Astrocyte (in vitro differentiated cells and primary cell): ENCODE measurements around the gene BANK1. TPM values are rescaled to one million over a fixed set of nuclear protein-coding genes. Genes with fewer than 3 reads are reported as not detected.

ENCODE experiments used
- DNase-seq: peaks from one replicate; pipeline ENCODE4 v3.0.0-alpha.2; 2010; ENCODE audit warnings: low read depth
- FAIRE-seq: peaks from 2 replicates; lab custom pipeline; 2011; peaks lifted over from hg19 to GRCh38; lab: Jason Lieb, UNC
- H2AFZ ChIP-seq: 2 replicates; pipeline ENCODE4 v1.6.0; 2012; ENCODE audit warnings: low read depth, low read length, inconsistent platforms
- H3K27ac ChIP-seq: 2 replicates; pipeline ENCODE4 v1.5.1; 2011; ENCODE audit warnings: low read depth, low read length, inconsistent platforms
- H3K27me3 ChIP-seq: 2 replicates; pipeline ENCODE4 v1.6.0; 2011; ENCODE audit warnings: low read length, inconsistent platforms; ENCODE audit not compliant: insufficient read depth
- H3K36me3 ChIP-seq: 2 replicates; pipeline ENCODE4 v1.5.1; 2011; ENCODE audit warnings: low read length, inconsistent platforms; ENCODE audit not compliant: insufficient read depth
- H3K4me1 ChIP-seq: 2 replicates; pipeline ENCODE4 v1.5.1; 2011; ENCODE audit warnings: low read length, inconsistent platforms; ENCODE audit not compliant: insufficient read depth
- H3K4me2 ChIP-seq: 2 replicates; pipeline ENCODE4 v1.6.0; 2012; ENCODE audit warnings: low read length, inconsistent platforms
- H3K4me3 ChIP-seq: 2 replicates; pipeline ENCODE4 v1.5.1; 2011; ENCODE audit warnings: low read depth, mild to moderate bottlenecking, low read length, inconsistent platforms; ENCODE audit not compliant: insufficient read depth
- H3K79me2 ChIP-seq: 2 replicates; pipeline ENCODE4 v1.6.0; 2012; ENCODE audit warnings: mild to moderate bottlenecking, low read length, inconsistent platforms; ENCODE audit not compliant: insufficient read depth
- H3K9ac ChIP-seq: 2 replicates; pipeline ENCODE4 v1.6.0; 2012; ENCODE audit warnings: mild to moderate bottlenecking, low read length, inconsistent platforms
- H3K9me3 ChIP-seq: 2 replicates; pipeline ENCODE4 v1.5.1; 2012; ENCODE audit warnings: low read depth, mild to moderate bottlenecking, low read length, inconsistent platforms; ENCODE audit not compliant: insufficient read depth
- H4K20me1 ChIP-seq: 2 replicates; pipeline ENCODE4 v1.6.0; 2012; ENCODE audit warnings: low read length, inconsistent platforms; ENCODE audit not compliant: insufficient read depth
- H3K27ac Mint-ChIP-seq: one replicate; pipeline ENCODE4 v1.8.0; 2021; ENCODE audit warnings: mild to moderate bottlenecking, mixed read lengths; ENCODE audit not compliant: unreplicated experiment
- H3K27me3 Mint-ChIP-seq: one replicate; pipeline ENCODE4 v1.8.0; 2021; ENCODE audit warnings: low read depth, mixed read lengths; ENCODE audit not compliant: unreplicated experiment
- H3K36me3 Mint-ChIP-seq: one replicate; pipeline ENCODE4 v1.8.0; 2021; ENCODE audit warnings: low read depth, mixed read lengths; ENCODE audit not compliant: unreplicated experiment
- H3K4me1 Mint-ChIP-seq: one replicate; pipeline ENCODE4 v1.8.0; 2021; ENCODE audit warnings: low read depth, mixed read lengths; ENCODE audit not compliant: unreplicated experiment
- H3K4me3 Mint-ChIP-seq: one replicate; pipeline ENCODE4 v1.8.0; 2021; ENCODE audit warnings: mild to moderate bottlenecking, moderate library complexity, mixed read lengths; ENCODE audit not compliant: unreplicated experiment
- H3K9me3 Mint-ChIP-seq: one replicate; pipeline ENCODE4 v1.8.0; 2021; ENCODE audit warnings: mild to moderate bottlenecking, mixed read lengths; ENCODE audit not compliant: unreplicated experiment
- CTCF ChIP-seq: IDR thresholded peaks from 2 replicates; pipeline ENCODE4 v1.5.1; 2011; ENCODE audit warnings: low read depth, mild to moderate bottlenecking, inconsistent platforms, low read length, moderate library complexity; ENCODE audit not compliant: insufficient read depth
- EZH2 ChIP-seq: IDR thresholded peaks from 2 replicates; pipeline ENCODE4 v1.6.1; 2012; ENCODE audit warnings: mild to moderate bottlenecking, low read length, inconsistent platforms; ENCODE audit not compliant: insufficient read depth
- total RNA-seq: library from RNA; stranded (reverse); gene quantifications from 2 replicates; pipeline ENCODE4 v1.2.1, GENCODE V29; 2021

The BANK1 gene
- total RNA-seq, 1 donor from 2014 or later: 1.3 TPM

DNA sequence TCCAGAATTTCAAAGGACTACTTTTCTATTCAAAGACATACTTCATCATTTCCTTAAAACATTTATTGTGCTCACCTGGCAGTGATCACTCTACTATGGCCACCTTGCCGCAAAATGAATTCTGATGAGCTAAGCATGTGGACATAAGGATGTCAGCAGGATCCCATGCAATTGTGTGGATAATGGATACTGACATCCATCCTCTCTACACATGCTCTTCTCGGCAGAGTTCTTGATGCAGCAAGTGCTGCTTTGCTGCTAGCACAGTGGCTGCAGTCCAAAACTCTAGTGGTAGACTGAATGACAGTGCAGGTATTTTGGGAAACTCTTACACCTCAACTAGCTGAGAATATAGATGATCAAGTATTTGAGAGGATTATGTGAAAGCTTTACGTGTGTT lies 168.0 kb downstream of the BANK1 start:
- no peak for FAIRE-seq
- H3K4me1 ChIP-seq: peaks cover 12% of the 10 kb centered on the region
- TF ChIP-seq EZH2 (no peak), CTCF (no peak)
- H3K4me2 ChIP-seq: no peak overlapping the region
- no peak overlapping the region for H3K27ac Mint-ChIP-seq
- H3K4me1 Mint-ChIP-seq: peaks cover 37% of the 10 kb centered on the region
- H3K36me3 ChIP-seq: no peaks in the 10 kb centered on the region
- H3K36me3 Mint-ChIP-seq: no peaks in the 10 kb centered on the region
- H3K9me3 Mint-ChIP-seq: peaks cover 3% of the 10 kb centered on the region
- no peak overlapping the region for H3K4me3 Mint-ChIP-seq
- H3K9me3 ChIP-seq: no peaks in the 10 kb centered on the region
- H3K4me3 ChIP-seq: no peak overlapping the region
- no peak overlapping the region for H3K27ac ChIP-seq
- no peak for DNase-seq
- no peaks in the 10 kb centered on the region for H3K79me2 ChIP-seq
- no peaks in the 10 kb centered on the region for H3K27me3 ChIP-seq
- H3K27me3 Mint-ChIP-seq: no peaks in the 10 kb centered on the region
- no peaks in the 10 kb centered on the region for H4K20me1 ChIP-seq
- H3K9ac ChIP-seq: no peak overlapping the region
- H2AFZ ChIP-seq: no peak overlapping the region

DNA sequence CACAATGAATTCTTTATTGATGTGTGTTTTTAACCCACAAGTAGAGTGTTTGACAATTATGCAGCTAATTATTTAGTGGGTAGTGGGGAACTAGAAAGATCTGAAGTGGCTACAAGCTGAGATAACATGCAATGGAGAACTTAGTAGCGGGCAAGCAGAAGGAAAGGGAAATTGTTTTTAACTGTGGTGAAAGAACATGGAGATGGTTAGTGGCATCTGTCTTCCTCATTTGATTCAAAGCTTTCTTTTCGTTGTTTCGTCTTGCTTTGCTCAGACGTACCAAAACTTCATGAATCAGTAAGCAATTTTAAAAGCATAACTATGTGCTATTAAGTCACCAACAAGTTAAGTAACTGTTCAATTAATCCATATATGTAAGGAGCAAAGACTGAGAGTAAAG lies 169.9 kb downstream of the BANK1 start:
- Histone ChIP-seq H4K20me1 (no peaks in the 10 kb centered on the region), H3K4me1 (no peaks in the 10 kb centered on the region), H3K27ac (no peak overlapping the region), H3K9me3 (no peaks in the 10 kb centered on the region), H3K9ac (no peak overlapping the region), H2AFZ (no peak overlapping the region), H3K36me3 (no peaks in the 10 kb centered on the region), H3K4me3 (no peak overlapping the region), H3K27me3 (no peaks in the 10 kb centered on the region), H3K4me2 (no peak overlapping the region), H3K79me2 (no peaks in the 10 kb centered on the region)
- TF ChIP-seq CTCF: no peak
- no peak for TF ChIP-seq EZH2
- H3K27ac Mint-ChIP-seq: peak overlapping the region; percentile 89
- no peaks in the 10 kb centered on the region for H3K27me3 Mint-ChIP-seq
- H3K9me3 Mint-ChIP-seq: peaks cover 3% of the 10 kb centered on the region
- no peak for FAIRE-seq
- no peak overlapping the region for H3K4me3 Mint-ChIP-seq
- DNase-seq: no peak
- H3K4me1 Mint-ChIP-seq: peaks cover 19% of the 10 kb centered on the region
- no peaks in the 10 kb centered on the region for H3K36me3 Mint-ChIP-seq

GRCh38 chr4:101961144-101961543 lies 170.6 kb downstream of the BANK1 start:
- no peak overlapping the region for H3K9ac ChIP-seq
- Mint-ChIP-seq H3K36me3 (no peaks in the 10 kb centered on the region), H3K4me1 (peaks cover 15% of the 10 kb centered on the region), H3K27me3 (no peaks in the 10 kb centered on the region), H3K27ac (peak overlapping the region; percentile 89), H3K9me3 (peaks cover 3% of the 10 kb centered on the region), H3K4me3 (no peak overlapping the region)
- TF ChIP-seq EZH2 (no peak), CTCF (no peak)
- H3K27ac ChIP-seq: no peak overlapping the region
- no peaks in the 10 kb centered on the region for H3K27me3 ChIP-seq
- no peaks in the 10 kb centered on the region for H3K36me3 ChIP-seq
- DNase-seq: peak; percentile 54
- H3K4me3 ChIP-seq: no peak overlapping the region
- FAIRE-seq: peak; percentile 72
- H3K4me1 ChIP-seq: no peaks in the 10 kb centered on the region
- H2AFZ ChIP-seq: peak overlapping the region; percentile 34
- no peaks in the 10 kb centered on the region for H3K79me2 ChIP-seq
- no peaks in the 10 kb centered on the region for H4K20me1 ChIP-seq
- no peak overlapping the region for H3K4me2 ChIP-seq
- H3K9me3 ChIP-seq: no peaks in the 10 kb centered on the region
